Gastrocnemius medialis (tissue), 4 donors: ENCODE results near the gene ROBO1. TPM values are rescaled to one million over a fixed set of nuclear protein-coding genes. Genes with fewer than 3 reads are reported as not detected.

Experiments used
- ATAC-seq, 2 donors: fragments of 150-250 bp; one replicate each; pipeline ENCODE4 v1.9.1; 2016
- DNase-seq, 2 donors: peaks; one replicate each; pipeline ENCODE4 v3.0.0-alpha.2; 2019
- H3K27ac ChIP-seq, 4 donors: fragments of 200-600 bp; sonication (generic); 1 replicate in 1 of 4; 2 replicates in 3 of 4; pipeline ENCODE4 v1.5.1; 2016 to 2018; ENCODE audit warnings: mild to moderate bottlenecking in 2 of 4, moderate library complexity in 1 of 4
- H3K27me3 ChIP-seq, 3 donors: fragments of 200-600 bp; sonication (generic) in 2 of 3; 1 replicate in 1 of 3; 2 replicates in 2 of 3; pipeline versions ENCODE4 v1.5.1 to v1.6.0; 2016 to 2019; ENCODE audit warnings: mild to moderate bottlenecking in 1 of 3, moderate library complexity in 1 of 3
- H3K36me3 ChIP-seq, 2 donors: fragments of 200-600 bp; sonication (generic) in 1 of 2; one replicate each; pipeline ENCODE4 v1.5.1; 2017 to 2018
- H3K4me1 ChIP-seq, 2 donors: fragments of 200-600 bp; sonication (generic) in 1 of 2; one replicate each; pipeline ENCODE4 v1.5.1; 2016 to 2017; ENCODE audit warnings: mild to moderate bottlenecking in 2 of 2
- H3K4me3 ChIP-seq, 4 donors: fragments of 200-600 bp; sonication (generic) in 3 of 4; 1 replicate in 1 of 4; 2 replicates in 3 of 4; pipeline ENCODE4 v1.5.1; 2016 to 2019; ENCODE audit warnings: mild to moderate bottlenecking in 2 of 4
- H3K9me3 ChIP-seq, 3 donors: fragments of 200-600 bp; sonication (generic) in 2 of 3; 1 replicate in 1 of 3; 2 replicates in 2 of 3; pipeline ENCODE4 v1.5.1; 2016 to 2019
- CTCF ChIP-seq, 5 experiments: fragments of 450-650 bp in 3 of 5; fragments of 200-600 bp in 2 of 5; sonication (generic) in 2 of 5; IDR thresholded peaks in 4 of 5; conservative IDR thresholded peaks in 1 of 5; 1 replicate in 4 of 5; 2 replicates in 1 of 5; pipeline ENCODE4 v1.5.1; 2016 to 2019; ENCODE audit warnings: antibody characterized with exemption in 5 of 5, mild to moderate bottlenecking in 3 of 5, moderate library complexity in 3 of 5
- POLR2A ChIP-seq, 2 donors: fragments of 450-650 bp; IDR thresholded peaks; one replicate each; pipeline ENCODE4 v1.6.1; 2017; ENCODE audit warnings: antibody characterized with exemption in 2 of 2, mild to moderate bottlenecking in 2 of 2, moderate library complexity in 2 of 2
- in situ Hi-C, 4 donors: fragments of 200-750 bp; cut with MboI; loops; one replicate each; pipeline versions ENCODE4 v1.15.0 to v1.8.0; 2017; ENCODE audit warnings: low sequenced_read_pairs in 4 of 4
- intact Hi-C: fragments of 100-400 bp; cut with DNase I; formaldehyde crosslinking; loops from one replicate; pipeline ENCODE4 v1.15.1; 2023; ENCODE audit warnings: low total_unique reads
- total RNA-seq, 4 donors: library from RNA; depleted of rRNA; stranded (reverse); fragments of >200 nt; gene quantifications; one replicate each; pipeline versions ENCODE4 v1.1.0 to v1.2.3, GENCODE V29; 2016

The ROBO1 gene
- total RNA-seq, 4 donors from 2014 or later: 4.2 to 16.0 (median 9.5) TPM

DNA sequence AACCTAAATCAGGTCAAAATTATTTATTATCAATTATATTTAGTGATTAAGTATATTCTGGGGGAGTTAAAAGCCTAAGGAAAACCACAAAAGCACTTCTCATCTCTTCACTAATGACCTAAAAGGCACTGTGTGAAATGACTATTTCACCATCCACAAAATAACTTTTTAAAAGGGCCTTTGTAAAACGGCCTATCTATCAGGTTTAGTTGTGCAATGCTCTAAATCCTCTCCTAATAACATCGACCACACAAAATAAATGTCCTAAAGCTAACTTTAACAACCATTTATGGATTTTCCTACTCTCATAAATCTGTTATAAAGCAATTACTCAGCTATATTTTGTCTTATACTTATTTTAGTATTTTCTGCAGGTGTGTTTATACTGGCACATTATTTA lies 1066.3 kb downstream of the ROBO1 start:
- Histone ChIP-seq H3K27me3 (no peaks in the 10 kb centered on the region), H3K36me3 (no peaks in the 10 kb centered on the region), H3K4me1 (no peaks in the 10 kb centered on the region), H3K27ac (no peak overlapping the region), H3K9me3 (no peaks in the 10 kb centered on the region), H3K4me3 (no peak overlapping the region)
- intact Hi-C loops: no loop called here
- in situ Hi-C loops: no loop called here
- no peak for ATAC-seq
- no peak for DNase-seq
- no peak for TF ChIP-seq CTCF (IDR thresholded peaks at IDR 0.05 in 4 of 5, conservative IDR thresholded peaks at IDR 0.05 in 1 of 5)
- no peak for TF ChIP-seq POLR2A (IDR thresholded peaks at IDR 0.05)

DNA sequence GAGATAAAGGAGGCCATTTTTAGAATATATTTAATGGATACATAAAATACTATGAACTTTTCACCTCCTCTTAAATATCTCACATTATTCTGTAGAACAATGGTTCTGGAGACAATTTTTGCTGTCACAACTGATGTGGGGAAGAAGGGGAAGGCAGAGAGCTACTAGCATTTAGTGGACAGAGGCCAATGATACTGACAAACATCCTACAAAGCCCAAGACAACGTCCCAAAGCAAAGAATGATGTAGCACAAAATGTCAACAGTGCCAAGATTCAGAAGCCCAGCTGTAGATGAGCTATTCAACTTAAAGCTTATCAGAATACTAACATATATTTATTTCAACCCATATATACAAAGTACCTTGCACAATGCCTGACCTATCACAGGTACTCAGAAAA lies 1069.4 kb downstream of the ROBO1 start:
- no peak for DNase-seq
- ATAC-seq: no peak
- Histone ChIP-seq H3K27ac (no peak overlapping the region), H3K4me3 (no peak overlapping the region), H3K9me3 (no peaks in the 10 kb centered on the region), H3K27me3 (no peaks in the 10 kb centered on the region), H3K36me3 (no peaks in the 10 kb centered on the region), H3K4me1 (no peaks in the 10 kb centered on the region)
- no peak for TF ChIP-seq CTCF (IDR thresholded peaks at IDR 0.05 in 4 of 5, conservative IDR thresholded peaks at IDR 0.05 in 1 of 5)
- TF ChIP-seq POLR2A (IDR thresholded peaks at IDR 0.05): no peak
- intact Hi-C loops: no loop called here
- in situ Hi-C loops: no loop called here

GRCh38 chr3:78697426-78697825 lies 1070.4 kb downstream of the ROBO1 start:
- in situ Hi-C loops: no loop called here
- Histone ChIP-seq H3K27me3 (no peaks in the 10 kb centered on the region), H3K9me3 (no peaks in the 10 kb centered on the region), H3K27ac (no peak overlapping the region), H3K36me3 (no peaks in the 10 kb centered on the region), H3K4me1 (no peaks in the 10 kb centered on the region), H3K4me3 (no peak overlapping the region)
- no peak for TF ChIP-seq POLR2A (IDR thresholded peaks at IDR 0.05)
- TF ChIP-seq CTCF (IDR thresholded peaks at IDR 0.05 in 4 of 5, conservative IDR thresholded peaks at IDR 0.05 in 1 of 5): no peak
- ATAC-seq (no peak), DNase-seq (no peak)
- intact Hi-C loops: no loop called here

- DNase-seq: no peak
- in situ Hi-C loops: no loop called here
- no peak overlapping the region for H3K27ac ChIP-seq
Observed at GRCh38 chr3:78690766-78691165, 1077.0 kb downstream of the ROBO1 start.

More at GRCh38 chr3:78690766-78691165, 1077.0 kb downstream of the ROBO1 start:
- no peak for TF ChIP-seq POLR2A (IDR thresholded peaks at IDR 0.05)
- no peak for TF ChIP-seq CTCF (IDR thresholded peaks at IDR 0.05 in 4 of 5, conservative IDR thresholded peaks at IDR 0.05 in 1 of 5)
- Histone ChIP-seq H3K4me3 (no peak overlapping the region), H3K9me3 (no peaks in the 10 kb centered on the region), H3K4me1 (no peaks in the 10 kb centered on the region), H3K27me3 (no peaks in the 10 kb centered on the region), H3K36me3 (no peaks in the 10 kb centered on the region)
- ATAC-seq: no peak
- intact Hi-C loops: no loop called here
